GM12878 (cell line): Measurements from ENCODE around the gene AP3S2. TPM values are rescaled to one million over a fixed set of nuclear protein-coding genes. Genes with fewer than 3 reads are reported as not detected.

Experiments
- ATAC-seq: fragments of 200-7000 bp; cut with Tn5 transposase; 3 replicates; pipeline ENCODE4 v1.9.1; 2020; ENCODE audit warnings: mild to moderate bottlenecking, moderate library complexity
- BruUV-seq: library from RNA; stranded (reverse); fragments of 400-500 nt; replicated peaks from 2 replicates; lab custom pipeline; 2021; lab: Mats Ljungman, UMichigan
- CTCF ChIA-PET: fragments of 300-600 bp; sonication (Branson Sonifier 250); formaldehyde crosslinking; extraction: SDS; loops from one replicate; lab custom pipeline; 2021; ENCODE audit warnings: inconsistent platforms; lab: Yijun Ruan, JAX
- POLR2A ChIA-PET: fragments of 350-600 bp; formaldehyde crosslinking; extraction: SDS; loops from one replicate; lab custom pipeline; 2021; ENCODE audit warnings: inconsistent platforms; lab: Charles Lee
- RAD21 ChIA-PET: fragments of 300-600 bp; sonication (Branson Sonifier 250); formaldehyde crosslinking; loops from one replicate; lab custom pipeline; 2023; ENCODE audit warnings: antibody characterized with exemption; ENCODE audit not compliant: unreplicated experiment; lab: Charles Lee
- SMC1A ChIA-PET: fragments of 300-600 bp; sonication (Branson Sonifier 250); formaldehyde crosslinking; loops from one replicate; lab custom pipeline; 2023; ENCODE audit not compliant: unreplicated experiment, uncharacterized antibody; lab: Charles Lee
- DNase-seq: peaks from one replicate; pipeline ENCODE4 v3.0.0-alpha.2; 2011; ENCODE audit warnings: low read depth, low spot score
- FAIRE-seq: peaks from 3 replicates; lab custom pipeline; 2011; peaks lifted over from hg19 to GRCh38; lab: Jason Lieb, UNC
- H2AFZ ChIP-seq: 2 replicates; pipeline ENCODE4 v1.6.0; 2011; ENCODE audit warnings: low read depth, low read length, control low read depth; ENCODE audit not compliant: control insufficient read depth
- H3K27ac ChIP-seq: 2 replicates; pipeline ENCODE4 v1.5.1; 2011; ENCODE audit warnings: control low read depth; ENCODE audit not compliant: control insufficient read depth, insufficient read depth
- H3K27me3 ChIP-seq, 2 experiments: replicated peaks in 1 of 2; 2 replicates each; pipeline versions ENCODE4 v1.6.0 to v1.6.1; 2011; ENCODE audit warnings: low read length in 1 of 2; ENCODE audit not compliant: control insufficient read depth in 2 of 2, insufficient read depth in 2 of 2
- H3K36me3 ChIP-seq, 2 experiments: 2 replicates each; pipeline ENCODE4 v1.5.1; 2011; ENCODE audit warnings: low read length in 1 of 2; ENCODE audit not compliant: control insufficient read depth in 2 of 2, insufficient read depth in 2 of 2
- H3K4me1 ChIP-seq: 2 replicates; pipeline ENCODE4 v1.6.1; 2011; ENCODE audit warnings: mild to moderate bottlenecking, low read length, moderate library complexity, mixed read lengths; ENCODE audit not compliant: control insufficient read depth, insufficient read depth
- H3K4me2 ChIP-seq: 2 replicates; pipeline ENCODE4 v1.6.0; 2011; ENCODE audit warnings: control low read depth; ENCODE audit not compliant: control insufficient read depth, insufficient read depth
- H3K4me3 ChIP-seq: fragments of 200-600 bp; sonication (generic); 2 replicates; pipeline ENCODE4 v1.5.1; 2016
- H3K79me2 ChIP-seq: 2 replicates; pipeline ENCODE4 v1.6.0; 2011; ENCODE audit warnings: low read length; ENCODE audit not compliant: control insufficient read depth, insufficient read depth
- H3K9ac ChIP-seq: 2 replicates; pipeline ENCODE4 v1.8.0; 2011; ENCODE audit warnings: low read length, control low read depth, mixed read lengths; ENCODE audit not compliant: control insufficient read depth, insufficient read depth
- H3K9me3 ChIP-seq: replicated peaks from 3 replicates; pipeline ENCODE4 v1.5.1; 2011; ENCODE audit warnings: mild to moderate bottlenecking, low read length; ENCODE audit not compliant: control insufficient read depth, insufficient read depth
- H4K20me1 ChIP-seq: 2 replicates; pipeline ENCODE4 v1.6.0; 2011; ENCODE audit not compliant: control insufficient read depth, insufficient read depth
- CBX5 ChIP-seq: sonication (generic); IDR thresholded peaks from 2 replicates; pipeline ENCODE4 v1.6.1; 2016; ENCODE audit warnings: low read depth, moderate library complexity, mild to moderate bottlenecking, inconsistent platforms
- EP300 ChIP-seq, 2 experiments: fragments of 150-350 bp in 1 of 2; IDR thresholded peaks; 2 replicates each; pipeline ENCODE4 v1.6.1; 2011 to 2012; ENCODE audit warnings: low read depth in 2 of 2, low read length in 2 of 2, borderline replicate concordance in 1 of 2, improper control_type of control experiment in 1 of 2, inconsistent platforms in 1 of 2; ENCODE audit not compliant: control insufficient read depth in 1 of 2
- ESRRA ChIP-seq: IDR thresholded peaks from 2 replicates; pipeline ENCODE4 v1.6.1; 2012; ENCODE audit warnings: mild to moderate bottlenecking, low read length, improper control_type of control experiment
- MTA3 ChIP-seq: IDR thresholded peaks from 2 replicates; pipeline ENCODE4 v1.6.1; 2012; ENCODE audit warnings: low read length, inconsistent platforms, borderline replicate concordance
- PAX5 ChIP-seq: IDR thresholded peaks from 2 replicates; pipeline ENCODE4 v1.6.1; 2011; ENCODE audit warnings: low read depth, low read length, borderline replicate concordance
- POLR2A ChIP-seq: IDR thresholded peaks from 2 replicates; pipeline ENCODE4 v1.6.1; 2011; ENCODE audit warnings: low read depth, mild to moderate bottlenecking, low read length
- POU2F2 ChIP-seq: IDR thresholded peaks from 3 replicates; pipeline ENCODE4 v1.6.1; 2011; ENCODE audit warnings: low read depth, mild to moderate bottlenecking, low read length, borderline replicate concordance
- RELA ChIP-seq: fragments of 450-650 bp; IDR thresholded peaks from 2 replicates; pipeline ENCODE4 v1.8.0; 2014; ENCODE audit warnings: borderline replicate concordance; ENCODE audit not compliant: partially characterized antibody
- RFX5 ChIP-seq: IDR thresholded peaks from 2 replicates; pipeline ENCODE4 v1.6.1; 2011; ENCODE audit warnings: low read depth, low read length, improper control_type of control experiment
- WGBS: methylation state at CpG from one replicate; pipeline ENCODE4 v1.1.6; 2016; ENCODE audit warnings: low lambda C conversion rate; ENCODE audit not compliant: insufficient replicate concordance, insufficient coverage; ENCODE audit errors: missing lambda C conversion rate; 5-methylcytosine and 5-hydroxymethylcytosine counted together
- in situ Hi-C: fragments of 300-500 bp; cut with MboI; formaldehyde crosslinking; loops from 9 replicates; pipeline ENCODE4 v1.14.3; 2018; ENCODE audit warnings: mixed read lengths
- intact Hi-C: fragments of 100-400 bp; cut with micrococcal nuclease; formaldehyde crosslinking; loops from one replicate; pipeline ENCODE4 v1.14.2; 2022; ENCODE audit not compliant: unreplicated experiment
- polyA plus RNA-seq, 11 experiments: library from polyadenylated mRNA; depleted of rRNA in 4 of 11; unstranded in 6 of 11; stranded (reverse) in 5 of 11; fragments of >200 nt; fragmentation: Nextera tagmentation in 4 of 11; fragmentation: Illumina TruSeq in 1 of 11; extraction: Ambion mirVana in 4 of 11; extraction: Trizol in 1 of 11; gene quantifications; 1 replicate in 1 of 11; 2 replicates in 10 of 11; pipeline versions ENCODE4 v1.2.1 to v1.2.3, GENCODE V29; 2011 to 2016; ENCODE audit warnings: inconsistent platforms in 2 of 11, missing spikeins in 2 of 11, low read depth in 1 of 11
- total RNA-seq, 4 experiments: library from RNA; depleted of rRNA in 3 of 4; stranded (reverse); fragments of >200 nt in 3 of 4; fragmentation: Illumina TruSeq in 1 of 4; extraction: Trizol in 1 of 4; gene quantifications; 2 replicates each; pipeline versions ENCODE4 v1.2.1 to v1.2.3, GENCODE V29; 2013 to 2021
- TF ChIP-seq, protein P1 (sequence below): IDR thresholded peaks from 2 replicates; pipeline ENCODE4 v1.6.1; 2011; ENCODE audit warnings: mild to moderate bottlenecking, low read depth, low read length, moderate library complexity; ENCODE audit not compliant: insufficient replicate concordance
- TF ChIP-seq, protein P2 (sequence below): fragments of 450-650 bp; formaldehyde crosslinking; IDR thresholded peaks from 2 replicates; pipeline ENCODE4 v1.5.0; 2022; ENCODE audit warnings: mild to moderate bottlenecking, missing genetic modification characterization
- TF ChIP-seq, protein P3 (sequence below): fragments of 450-650 bp; IDR thresholded peaks from 2 replicates; pipeline ENCODE4 v1.6.1; 2016; ENCODE audit warnings: mild to moderate bottlenecking
- TF ChIP-seq, protein P4 (sequence below): fragments of 450-650 bp; IDR thresholded peaks from 2 replicates; pipeline ENCODE4 v1.6.1; 2017; ENCODE audit warnings: antibody characterized with exemption, mild to moderate bottlenecking, moderate library complexity

The AP3S2 gene
- total and polyA plus RNA-seq, 10 of the 15 experiments (the other 5 are each of a cell fraction or from before 2014, with no cell fraction given) = 10.0 to 43.6 (median 26.0) TPM

DNA sequence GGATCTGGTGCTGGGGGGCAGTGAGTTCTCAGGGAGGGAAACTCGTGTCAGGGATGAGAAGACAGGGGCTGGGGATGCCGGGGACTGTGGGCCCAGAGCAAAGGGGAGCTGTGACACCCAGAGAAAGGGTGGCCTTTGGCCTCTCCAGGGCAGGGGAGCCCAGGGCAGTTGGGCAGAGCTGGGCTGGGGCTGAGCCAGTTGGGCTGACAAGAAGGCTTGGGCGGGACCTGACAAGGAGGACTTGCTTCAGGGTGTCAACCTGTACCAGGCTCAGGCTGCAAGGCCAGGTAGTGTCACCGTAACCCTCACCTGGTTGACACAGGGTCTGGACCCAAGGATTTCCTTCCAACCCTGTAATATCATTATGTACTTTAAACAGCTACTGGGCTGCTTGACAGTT is 66.0 kb downstream of the AP3S2 start:
- Histone ChIP-seq H3K9me3 (no peaks in the 10 kb centered on the region), H2AFZ (no peak overlapping the region), H3K27me3 (no peaks in the 10 kb centered on the region), H3K79me2 (no peaks in the 10 kb centered on the region), H4K20me1 (no peaks in the 10 kb centered on the region), H3K9ac (no peak overlapping the region), H3K27ac (no peak overlapping the region), H3K4me2 (no peak overlapping the region), H3K4me1 (no peaks in the 10 kb centered on the region; the same call in 1 of the 2 replicates), H3K4me3 (no peak overlapping the region), H3K36me3 (no peaks in the 10 kb centered on the region; a peak in 1 of 4 replicates)
- POLR2A ChIA-PET = no interaction called here
- WGBS = 54% methylated on average over 4 of the region's 4 CpGs
- FAIRE-seq (no peak), ATAC-seq (no peak), DNase-seq (no peak)
- intact Hi-C loops (loop anchor here (10.0 kb wide), 1 partner anchor 73 kb away; the partner anchor contains the start of gene MESP1), in situ Hi-C loops (no loop called here)
- no TSS peak for BruUV-seq
- TF ChIP-seq MTA3 (no peak), CBX5 (no peak), PAX5 (no peak), ESRRA (no peak), RFX5 (no peak), POLR2A (no peak), POU2F2 (no peak), EP300 (IDR thresholded peaks at IDR 0.05; ENCODE audit: borderline replicate concordance in 1 of 2, control insufficient read depth in 1 of 2, low read depth in 2 of 2, low read length in 2 of 2) (no peak), RELA (no peak)
- TF ChIP-seq, protein P1, sequence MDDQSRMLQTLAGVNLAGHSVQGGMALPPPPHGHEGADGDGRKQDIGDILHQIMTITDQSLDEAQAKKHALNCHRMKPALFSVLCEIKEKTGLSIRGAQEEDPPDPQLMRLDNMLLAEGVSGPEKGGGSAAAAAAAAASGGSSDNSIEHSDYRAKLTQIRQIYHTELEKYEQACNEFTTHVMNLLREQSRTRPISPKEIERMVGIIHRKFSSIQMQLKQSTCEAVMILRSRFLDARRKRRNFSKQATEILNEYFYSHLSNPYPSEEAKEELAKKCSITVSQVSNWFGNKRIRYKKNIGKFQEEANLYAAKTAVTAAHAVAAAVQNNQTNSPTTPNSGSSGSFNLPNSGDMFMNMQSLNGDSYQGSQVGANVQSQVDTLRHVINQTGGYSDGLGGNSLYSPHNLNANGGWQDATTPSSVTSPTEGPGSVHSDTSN = no peak
- TF ChIP-seq, protein P2, sequence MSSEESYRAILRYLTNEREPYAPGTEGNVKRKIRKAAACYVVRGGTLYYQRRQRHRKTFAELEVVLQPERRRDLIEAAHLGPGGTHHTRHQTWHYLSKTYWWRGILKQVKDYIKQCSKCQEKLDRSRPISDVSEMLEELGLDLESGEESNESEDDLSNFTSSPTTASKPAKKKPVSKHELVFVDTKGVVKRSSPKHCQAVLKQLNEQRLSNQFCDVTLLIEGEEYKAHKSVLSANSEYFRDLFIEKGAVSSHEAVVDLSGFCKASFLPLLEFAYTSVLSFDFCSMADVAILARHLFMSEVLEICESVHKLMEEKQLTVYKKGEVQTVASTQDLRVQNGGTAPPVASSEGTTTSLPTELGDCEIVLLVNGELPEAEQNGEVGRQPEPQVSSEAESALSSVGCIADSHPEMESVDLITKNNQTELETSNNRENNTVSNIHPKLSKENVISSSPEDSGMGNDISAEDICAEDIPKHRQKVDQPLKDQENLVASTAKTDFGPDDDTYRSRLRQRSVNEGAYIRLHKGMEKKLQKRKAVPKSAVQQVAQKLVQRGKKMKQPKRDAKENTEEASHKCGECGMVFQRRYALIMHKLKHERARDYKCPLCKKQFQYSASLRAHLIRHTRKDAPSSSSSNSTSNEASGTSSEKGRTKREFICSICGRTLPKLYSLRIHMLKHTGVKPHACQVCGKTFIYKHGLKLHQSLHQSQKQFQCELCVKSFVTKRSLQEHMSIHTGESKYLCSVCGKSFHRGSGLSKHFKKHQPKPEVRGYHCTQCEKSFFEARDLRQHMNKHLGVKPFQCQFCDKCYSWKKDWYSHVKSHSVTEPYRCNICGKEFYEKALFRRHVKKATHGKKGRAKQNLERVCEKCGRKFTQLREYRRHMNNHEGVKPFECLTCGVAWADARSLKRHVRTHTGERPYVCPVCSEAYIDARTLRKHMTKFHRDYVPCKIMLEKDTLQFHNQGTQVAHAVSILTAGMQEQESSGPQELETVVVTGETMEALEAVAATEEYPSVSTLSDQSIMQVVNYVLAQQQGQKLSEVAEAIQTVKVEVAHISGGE = no peak
- TF ChIP-seq, protein P3, sequence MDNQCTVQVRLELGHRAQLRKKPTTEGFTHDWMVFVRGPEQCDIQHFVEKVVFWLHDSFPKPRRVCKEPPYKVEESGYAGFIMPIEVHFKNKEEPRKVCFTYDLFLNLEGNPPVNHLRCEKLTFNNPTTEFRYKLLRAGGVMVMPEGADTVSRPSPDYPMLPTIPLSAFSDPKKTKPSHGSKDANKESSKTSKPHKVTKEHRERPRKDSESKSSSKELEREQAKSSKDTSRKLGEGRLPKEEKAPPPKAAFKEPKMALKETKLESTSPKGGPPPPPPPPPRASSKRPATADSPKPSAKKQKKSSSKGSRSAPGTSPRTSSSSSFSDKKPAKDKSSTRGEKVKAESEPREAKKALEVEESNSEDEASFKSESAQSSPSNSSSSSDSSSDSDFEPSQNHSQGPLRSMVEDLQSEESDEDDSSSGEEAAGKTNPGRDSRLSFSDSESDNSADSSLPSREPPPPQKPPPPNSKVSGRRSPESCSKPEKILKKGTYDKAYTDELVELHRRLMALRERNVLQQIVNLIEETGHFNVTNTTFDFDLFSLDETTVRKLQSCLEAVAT = no peak
- TF ChIP-seq, protein P4, sequence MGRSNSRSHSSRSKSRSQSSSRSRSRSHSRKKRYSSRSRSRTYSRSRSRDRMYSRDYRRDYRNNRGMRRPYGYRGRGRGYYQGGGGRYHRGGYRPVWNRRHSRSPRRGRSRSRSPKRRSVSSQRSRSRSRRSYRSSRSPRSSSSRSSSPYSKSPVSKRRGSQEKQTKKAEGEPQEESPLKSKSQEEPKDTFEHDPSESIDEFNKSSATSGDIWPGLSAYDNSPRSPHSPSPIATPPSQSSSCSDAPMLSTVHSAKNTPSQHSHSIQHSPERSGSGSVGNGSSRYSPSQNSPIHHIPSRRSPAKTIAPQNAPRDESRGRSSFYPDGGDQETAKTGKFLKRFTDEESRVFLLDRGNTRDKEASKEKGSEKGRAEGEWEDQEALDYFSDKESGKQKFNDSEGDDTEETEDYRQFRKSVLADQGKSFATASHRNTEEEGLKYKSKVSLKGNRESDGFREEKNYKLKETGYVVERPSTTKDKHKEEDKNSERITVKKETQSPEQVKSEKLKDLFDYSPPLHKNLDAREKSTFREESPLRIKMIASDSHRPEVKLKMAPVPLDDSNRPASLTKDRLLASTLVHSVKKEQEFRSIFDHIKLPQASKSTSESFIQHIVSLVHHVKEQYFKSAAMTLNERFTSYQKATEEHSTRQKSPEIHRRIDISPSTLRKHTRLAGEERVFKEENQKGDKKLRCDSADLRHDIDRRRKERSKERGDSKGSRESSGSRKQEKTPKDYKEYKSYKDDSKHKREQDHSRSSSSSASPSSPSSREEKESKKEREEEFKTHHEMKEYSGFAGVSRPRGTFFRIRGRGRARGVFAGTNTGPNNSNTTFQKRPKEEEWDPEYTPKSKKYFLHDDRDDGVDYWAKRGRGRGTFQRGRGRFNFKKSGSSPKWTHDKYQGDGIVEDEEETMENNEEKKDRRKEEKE = no peak
- CTCF ChIA-PET = interaction anchor here (2.8 kb wide), 1 partner anchor 47 kb away, joined by 9 read pairs; no protein-coding TSS in a partner anchor
- SMC1A ChIA-PET = interaction anchor here (0.5 kb wide), 1 partner anchor 14 kb away, joined by 3 read pairs; no protein-coding TSS in a partner anchor
- RAD21 ChIA-PET = interaction anchor here (1.3 kb wide), 1 partner anchor 47 kb away, joined by 4 read pairs; no protein-coding TSS in a partner anchor
